Activated CD8-positive, alpha-beta T cell treated with anti-CD3 and anti-CD28 coated beads for 36 hours (primary cell): Measurements from ENCODE around the gene SNRPA. TPM values are rescaled to one million over a fixed set of nuclear protein-coding genes. Genes with fewer than 3 reads are reported as not detected.

Experiments used
- ATAC-seq: fragments of 200-7000 bp; cut with Tn5 transposase; one replicate; pipeline ENCODE4 v1.10.0; 2021; ENCODE audit warnings: mild to moderate bottlenecking, moderate library complexity
- CTCF ChIA-PET: fragments of 350-600 bp; sonication (Branson Sonifier 250); formaldehyde crosslinking; loops from one replicate; lab custom pipeline; 2021; ENCODE audit warnings: antibody characterized with exemption; lab: Charles Lee
- POLR2A ChIA-PET: fragments of 350-600 bp; sonication (Branson Sonifier 250); formaldehyde crosslinking; loops from one replicate; lab custom pipeline; 2021; ENCODE audit warnings: antibody characterized with exemption; lab: Charles Lee
- DNase-seq: peaks from one replicate; pipeline ENCODE4 v3.0.0-alpha.2; 2020
- H3K27ac Mint-ChIP-seq: one replicate; pipeline ENCODE4 v1.8.0; 2021; ENCODE audit warnings: mild to moderate bottlenecking, mixed read lengths
- H3K27me3 Mint-ChIP-seq: one replicate; pipeline ENCODE4 v1.8.0; 2021; ENCODE audit warnings: mixed read lengths
- H3K36me3 Mint-ChIP-seq: one replicate; pipeline ENCODE4 v1.8.0; 2021; ENCODE audit warnings: low read depth, mixed read lengths
- H3K4me1 Mint-ChIP-seq: one replicate; pipeline ENCODE4 v1.8.0; 2021; ENCODE audit warnings: low read depth, mixed read lengths
- H3K4me3 Mint-ChIP-seq: one replicate; pipeline ENCODE4 v1.8.0; 2021; ENCODE audit warnings: mild to moderate bottlenecking, moderate library complexity, mixed read lengths
- H3K9me3 Mint-ChIP-seq: one replicate; pipeline ENCODE4 v1.8.0; 2021; ENCODE audit warnings: mixed read lengths
- CTCF ChIP-seq: fragments of 200-600 bp; IDR thresholded peaks from one replicate; pipeline ENCODE4 v1.8.0; 2022; ENCODE audit warnings: antibody characterized with exemption, mild to moderate bottlenecking
- intact Hi-C: fragments of 100-400 bp; cut with micrococcal nuclease; formaldehyde crosslinking; loops from one replicate; pipeline ENCODE4 v1.10.0; 2022
- total RNA-seq, 2 experiments: library from RNA; stranded (reverse); gene quantifications; one replicate each; pipeline ENCODE4 v1.2.3, GENCODE V29; 2021

The SNRPA gene
- total RNA-seq, 2 experiments from 2014 or later: 260 to 281 TPM

GRCh38 chr19:40735013-40735771, 15.8 kb upstream of the SNRPA start:
- H3K4me3 Mint-ChIP-seq: no peak overlapping the region
- intact Hi-C loops: no loop called here
- CTCF ChIA-PET: no interaction called here
- H3K27me3 Mint-ChIP-seq: no peaks in the 10 kb centered on the region
- no peak for TF ChIP-seq CTCF
- DNase-seq (no peak), ATAC-seq (no peak)
- H3K27ac Mint-ChIP-seq: no peak overlapping the region
- H3K36me3 Mint-ChIP-seq: peaks cover 21% of the 10 kb centered on the region
- POLR2A ChIA-PET: interaction anchor here (0.7 kb wide), 1 partner anchor 116 kb away, joined by 4 read pairs; no protein-coding TSS in a partner anchor
- H3K9me3 Mint-ChIP-seq: no peaks in the 10 kb centered on the region
- no peaks in the 10 kb centered on the region for H3K4me1 Mint-ChIP-seq

DNA sequence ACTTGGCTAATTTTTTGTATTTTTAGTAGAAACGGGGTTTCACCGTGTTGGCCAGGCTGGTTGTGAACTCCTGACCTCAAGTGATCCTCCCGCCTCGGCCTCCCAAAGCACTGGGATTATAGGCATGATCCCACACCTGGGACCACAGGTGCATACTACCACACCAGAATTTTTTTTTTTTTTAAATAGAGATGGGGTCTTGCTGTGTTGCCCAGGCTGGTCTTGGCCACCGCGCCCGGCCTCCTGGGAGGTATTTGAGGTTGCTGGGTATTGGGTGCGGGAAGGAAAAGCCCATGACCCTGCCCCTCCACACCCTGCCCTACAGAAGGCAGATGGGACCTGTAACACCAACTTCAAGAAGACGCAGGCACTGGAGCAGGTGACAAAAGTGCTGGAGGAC, 14.3 kb upstream of the SNRPA start:
- Mint-ChIP-seq H3K4me3 (no peak overlapping the region), H3K36me3 (peaks cover 16% of the 10 kb centered on the region), H3K9me3 (no peaks in the 10 kb centered on the region), H3K27me3 (no peaks in the 10 kb centered on the region), H3K4me1 (no peaks in the 10 kb centered on the region), H3K27ac (no peak overlapping the region)
- intact Hi-C loops: no loop called here
- TF ChIP-seq CTCF: no peak
- POLR2A ChIA-PET: no interaction called here
- no peak for ATAC-seq
- no peak for DNase-seq
- CTCF ChIA-PET: no interaction called here

DNA sequence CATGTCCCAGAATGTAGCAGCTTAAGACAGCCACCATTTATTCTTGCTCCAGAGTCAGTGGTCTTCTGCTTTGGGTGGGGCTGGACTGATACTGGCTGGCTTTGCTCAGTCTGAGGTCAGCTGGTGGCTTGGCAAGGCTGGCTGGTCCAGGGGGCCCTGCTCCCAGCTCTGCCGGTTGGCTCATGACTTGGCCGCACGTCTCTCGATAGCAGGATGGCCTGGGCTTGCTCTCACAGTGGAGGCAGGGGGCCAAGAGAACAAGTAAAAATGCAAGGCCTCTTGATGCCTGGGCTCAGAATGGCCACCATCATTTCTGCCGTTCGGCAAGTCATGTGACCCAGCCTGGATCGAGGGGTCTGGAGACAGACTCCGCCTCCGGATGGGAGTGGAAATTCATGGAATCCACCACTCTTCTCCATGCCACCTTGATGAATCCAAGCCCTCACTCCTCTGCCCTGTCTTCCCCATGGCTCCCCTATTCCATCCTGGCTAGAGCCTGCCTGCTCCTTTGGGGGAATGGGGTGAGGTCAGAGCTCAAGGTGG, 13.8 kb upstream of the SNRPA start:
- ChIA-PET POLR2A (no interaction called here), CTCF (no interaction called here)
- H3K27ac Mint-ChIP-seq: no peak overlapping the region
- no peaks in the 10 kb centered on the region for H3K27me3 Mint-ChIP-seq
- intact Hi-C loops: no loop called here
- no peak overlapping the region for H3K4me3 Mint-ChIP-seq
- TF ChIP-seq CTCF: no peak
- H3K36me3 Mint-ChIP-seq: peaks cover 16% of the 10 kb centered on the region
- no peak for ATAC-seq
- no peak for DNase-seq
- H3K9me3 Mint-ChIP-seq: no peaks in the 10 kb centered on the region
- H3K4me1 Mint-ChIP-seq: no peaks in the 10 kb centered on the region

- ChIA-PET CTCF (interaction anchor here (1.0 kb wide), 1 partner anchor 405 kb away, joined by 3 read pairs; no protein-coding TSS in a partner anchor), POLR2A (interaction anchor here (2.1 kb wide), 1 partner anchor 17 kb away, joined by 4 read pairs; no protein-coding TSS in a partner anchor)
- intact Hi-C loops: no loop called here
- no peaks in the 10 kb centered on the region for H3K27me3 Mint-ChIP-seq
- H3K9me3 Mint-ChIP-seq: no peaks in the 10 kb centered on the region
- DNase-seq: no peak
- no peak overlapping the region for H3K27ac Mint-ChIP-seq
- no peak overlapping the region for H3K4me3 Mint-ChIP-seq
- no peak for TF ChIP-seq CTCF
- ATAC-seq: peak; percentile 71
- H3K36me3 Mint-ChIP-seq: peaks cover 8% of the 10 kb centered on the region
- no peaks in the 10 kb centered on the region for H3K4me1 Mint-ChIP-seq
Observed at GRCh38 chr19:40739030-40739839, 11.8 kb upstream of the SNRPA start.
